Osteocyte (in vitro differentiated cells): ENCODE measurements around the gene BEST4. TPM values are rescaled to one million over a fixed set of nuclear protein-coding genes. Genes with fewer than 3 reads are reported as not detected.

ENCODE experiments used
- DNase-seq: peaks from one replicate; pipeline ENCODE4 v3.0.0; 2021; ENCODE audit warnings: mixed read lengths; ENCODE audit not compliant: unreplicated experiment; ENCODE audit errors: extremely low spot score
- H3K27ac Mint-ChIP-seq: one replicate; pipeline ENCODE4 v1.8.0; 2021; ENCODE audit warnings: mild to moderate bottlenecking, mixed read lengths; ENCODE audit not compliant: unreplicated experiment
- H3K27me3 Mint-ChIP-seq: one replicate; pipeline ENCODE4 v1.8.0; 2021; ENCODE audit warnings: mixed read lengths; ENCODE audit not compliant: unreplicated experiment
- H3K36me3 Mint-ChIP-seq: one replicate; pipeline ENCODE4 v1.8.0; 2021; ENCODE audit warnings: mixed read lengths; ENCODE audit not compliant: unreplicated experiment
- H3K4me1 Mint-ChIP-seq: one replicate; pipeline ENCODE4 v1.8.0; 2021; ENCODE audit warnings: mixed read lengths; ENCODE audit not compliant: unreplicated experiment
- H3K4me3 Mint-ChIP-seq: one replicate; pipeline ENCODE4 v1.8.0; 2021; ENCODE audit warnings: mild to moderate bottlenecking, moderate library complexity, mixed read lengths; ENCODE audit not compliant: unreplicated experiment
- H3K9me3 Mint-ChIP-seq: one replicate; pipeline ENCODE4 v1.8.0; 2021; ENCODE audit warnings: mixed read lengths; ENCODE audit not compliant: unreplicated experiment
- total RNA-seq: library from RNA; stranded (reverse); gene quantifications from 2 replicates; pipeline ENCODE4 v1.2.1, GENCODE V29; 2021
- TF ChIP-seq, protein P1 (sequence below): fragments of 200-600 bp; sonication (generic); IDR thresholded peaks from 2 replicates; pipeline ENCODE4 v1.5.0; 2021; ENCODE audit warnings: antibody characterized with exemption, mild to moderate bottlenecking, moderate library complexity

The BEST4 gene
- total RNA-seq, 1 donor from 2014 or later, result 0.48 TPM

DNA sequence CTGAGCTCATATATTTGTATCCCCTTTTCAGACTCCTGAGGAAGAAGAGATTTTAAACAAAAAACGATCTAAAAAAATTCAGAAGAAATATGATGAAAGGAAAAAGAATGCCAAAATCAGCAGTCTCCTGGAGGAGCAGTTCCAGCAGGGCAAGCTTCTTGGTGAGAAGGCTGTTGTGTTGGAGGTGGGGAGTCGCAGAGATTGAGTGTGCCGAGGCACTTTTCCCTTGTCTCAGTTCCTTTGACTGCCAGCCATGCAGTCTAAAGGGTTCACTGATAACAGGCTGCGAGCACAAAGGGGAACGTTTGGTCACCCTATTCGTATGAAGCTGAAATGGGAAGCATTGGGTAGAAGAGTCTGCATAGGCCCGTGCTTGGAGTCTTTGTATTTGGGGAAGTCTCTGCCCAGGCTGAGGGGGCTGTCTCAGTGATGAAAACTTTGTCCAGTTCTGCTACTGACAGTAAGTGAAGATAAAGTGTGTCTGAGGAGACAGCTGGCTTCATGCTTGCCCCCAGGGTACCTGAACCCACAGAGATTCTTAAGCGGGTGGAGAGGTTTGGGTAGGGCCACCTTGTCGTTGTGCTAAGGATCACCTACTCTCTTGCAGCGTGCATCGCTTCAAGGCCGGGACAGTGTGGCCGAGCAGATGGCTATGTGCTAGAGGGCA lies 9.9 kb downstream of the BEST4 start:
- TF ChIP-seq, protein P1, sequence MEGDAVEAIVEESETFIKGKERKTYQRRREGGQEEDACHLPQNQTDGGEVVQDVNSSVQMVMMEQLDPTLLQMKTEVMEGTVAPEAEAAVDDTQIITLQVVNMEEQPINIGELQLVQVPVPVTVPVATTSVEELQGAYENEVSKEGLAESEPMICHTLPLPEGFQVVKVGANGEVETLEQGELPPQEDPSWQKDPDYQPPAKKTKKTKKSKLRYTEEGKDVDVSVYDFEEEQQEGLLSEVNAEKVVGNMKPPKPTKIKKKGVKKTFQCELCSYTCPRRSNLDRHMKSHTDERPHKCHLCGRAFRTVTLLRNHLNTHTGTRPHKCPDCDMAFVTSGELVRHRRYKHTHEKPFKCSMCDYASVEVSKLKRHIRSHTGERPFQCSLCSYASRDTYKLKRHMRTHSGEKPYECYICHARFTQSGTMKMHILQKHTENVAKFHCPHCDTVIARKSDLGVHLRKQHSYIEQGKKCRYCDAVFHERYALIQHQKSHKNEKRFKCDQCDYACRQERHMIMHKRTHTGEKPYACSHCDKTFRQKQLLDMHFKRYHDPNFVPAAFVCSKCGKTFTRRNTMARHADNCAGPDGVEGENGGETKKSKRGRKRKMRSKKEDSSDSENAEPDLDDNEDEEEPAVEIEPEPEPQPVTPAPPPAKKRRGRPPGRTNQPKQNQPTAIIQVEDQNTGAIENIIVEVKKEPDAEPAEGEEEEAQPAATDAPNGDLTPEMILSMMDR, result no peak
- peaks cover 41% of the 10 kb centered on the region for H3K36me3 Mint-ChIP-seq

DNA sequence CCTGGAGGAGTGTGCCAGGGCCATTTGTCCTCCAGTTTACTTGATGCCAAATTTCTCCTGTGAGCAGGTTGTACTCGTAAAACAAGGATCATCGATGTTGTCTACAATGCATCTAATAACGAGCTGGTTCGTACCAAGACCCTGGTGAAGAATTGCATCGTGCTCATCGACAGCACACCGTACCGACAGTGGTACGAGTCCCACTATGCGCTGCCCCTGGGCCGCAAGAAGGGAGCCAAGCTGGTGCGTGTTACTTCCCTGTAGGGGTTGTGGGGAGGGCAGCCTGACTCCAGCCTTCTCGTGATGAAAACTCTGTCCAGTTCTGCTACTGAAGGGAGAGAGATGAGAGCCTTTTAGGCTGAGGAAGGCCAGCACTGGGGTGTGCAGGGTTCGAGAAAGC lies 10.4 kb downstream of the BEST4 start:
- Mint-ChIP-seq H3K9me3 (no peaks in the 10 kb centered on the region), H3K36me3 (peaks cover 41% of the 10 kb centered on the region), H3K4me3 (peak overlapping the region; percentile 93), H3K27me3 (no peaks in the 10 kb centered on the region), H3K4me1 (peaks cover 29% of the 10 kb centered on the region), H3K27ac (peak overlapping the region; percentile 57)
- TF ChIP-seq, protein P1, result no peak
- DNase-seq, result no peak

More for the DNA sequence above, 9.9 kb downstream of the BEST4 start:
- DNase-seq, result no peak
- H3K4me3 Mint-ChIP-seq, result peak overlapping the region; percentile 93
- no peaks in the 10 kb centered on the region for H3K9me3 Mint-ChIP-seq
- no peaks in the 10 kb centered on the region for H3K27me3 Mint-ChIP-seq
- H3K27ac Mint-ChIP-seq, result peak overlapping the region; percentile 41
- H3K4me1 Mint-ChIP-seq, result peaks cover 29% of the 10 kb centered on the region

DNA sequence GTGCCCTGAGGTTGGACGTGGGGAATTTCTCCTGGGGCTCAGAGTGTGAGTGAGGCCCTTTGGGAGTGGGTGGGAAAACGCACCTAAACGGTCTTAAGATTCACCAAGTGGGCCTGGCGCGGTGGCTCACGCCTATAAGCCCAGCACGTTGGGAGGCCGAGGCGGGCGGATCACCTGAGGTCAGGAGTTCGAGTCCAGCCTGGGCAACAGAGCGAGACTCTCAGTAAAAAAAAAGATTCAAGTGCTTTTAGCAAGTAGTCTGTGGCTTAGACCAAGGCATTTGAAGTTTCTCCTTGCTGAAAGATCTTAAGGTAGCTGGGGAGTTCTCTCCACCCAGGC lies 11.3 kb downstream of the BEST4 start:
- peaks cover 29% of the 10 kb centered on the region for H3K4me1 Mint-ChIP-seq

DNA sequence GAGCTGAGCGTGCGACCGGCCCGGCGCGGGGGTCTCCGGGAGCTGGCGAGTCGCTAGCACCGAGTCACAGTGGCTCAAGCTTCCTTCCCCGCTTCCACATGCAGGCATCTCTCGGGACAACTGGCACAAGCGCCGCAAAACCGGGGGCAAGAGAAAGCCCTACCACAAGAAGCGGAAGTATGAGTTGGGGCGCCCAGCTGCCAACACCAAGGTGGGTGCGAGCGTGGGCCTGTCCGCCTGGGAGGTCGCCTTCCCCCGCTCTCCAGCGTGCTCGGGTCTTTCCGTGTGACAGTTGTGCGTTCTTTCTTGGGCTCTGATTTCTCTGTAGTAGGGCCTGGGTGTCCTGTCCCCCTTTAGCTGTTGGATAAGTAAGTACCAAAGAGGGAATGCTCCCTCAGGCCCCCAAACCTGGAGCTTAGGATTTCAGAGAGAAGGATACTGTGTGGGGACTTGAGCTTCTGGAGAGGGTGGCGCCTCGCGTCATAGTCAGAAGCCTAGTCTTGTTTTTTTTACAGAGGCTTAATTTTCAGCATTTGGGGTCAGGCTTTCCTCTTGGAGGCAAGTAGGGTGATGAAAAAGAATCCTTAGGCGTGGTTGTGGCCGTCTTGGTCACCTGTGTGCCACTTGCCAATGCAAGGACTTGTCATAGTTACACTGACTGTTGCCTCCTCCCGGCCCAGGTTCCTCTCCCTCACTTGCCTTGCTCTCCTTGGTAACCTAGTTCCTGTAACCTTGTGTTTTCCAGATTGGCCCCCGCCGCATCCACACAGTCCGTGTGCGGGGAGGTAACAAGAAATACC lies 11.8 kb downstream of the BEST4 start:
- H3K4me3 Mint-ChIP-seq, result peak overlapping the region; percentile 93
- peaks cover 29% of the 10 kb centered on the region for H3K4me1 Mint-ChIP-seq

More for the DNA sequence above, 11.3 kb downstream of the BEST4 start:
- peak overlapping the region; percentile 93 for H3K4me3 Mint-ChIP-seq
- H3K27ac Mint-ChIP-seq, result peak overlapping the region; percentile 98
- H3K9me3 Mint-ChIP-seq, result no peaks in the 10 kb centered on the region
- TF ChIP-seq, protein P1, result no peak
- H3K36me3 Mint-ChIP-seq, result peaks cover 39% of the 10 kb centered on the region
- H3K27me3 Mint-ChIP-seq, result no peaks in the 10 kb centered on the region
- no peak for DNase-seq

More for the DNA sequence above, 11.8 kb downstream of the BEST4 start:
- peak overlapping the region; percentile 98 for H3K27ac Mint-ChIP-seq
- H3K36me3 Mint-ChIP-seq, result peaks cover 33% of the 10 kb centered on the region
- TF ChIP-seq, protein P1, result no peak
- H3K9me3 Mint-ChIP-seq, result no peaks in the 10 kb centered on the region
- H3K27me3 Mint-ChIP-seq, result no peaks in the 10 kb centered on the region
- DNase-seq, result no peak
